ENCODE results near the gene AFF1.

DNA sequence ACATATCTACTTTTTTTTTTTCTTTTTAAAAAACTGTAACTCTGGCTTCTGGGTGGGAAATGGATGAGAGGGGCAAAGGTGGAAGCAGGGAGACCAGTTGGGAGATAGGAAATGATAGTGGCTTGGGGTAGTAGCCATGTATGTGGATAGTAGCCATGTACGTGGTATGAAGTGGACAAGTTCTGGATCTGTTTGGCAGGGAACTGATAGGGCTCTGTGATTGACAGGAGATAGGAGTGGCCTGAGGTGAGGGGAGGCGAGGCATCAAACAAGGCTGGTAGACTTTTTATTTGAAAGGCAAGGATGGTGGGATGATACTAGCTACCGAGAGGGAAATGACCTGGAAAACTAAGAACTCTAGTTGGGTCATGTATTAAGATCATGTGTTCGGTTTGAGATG lies 117.8 kb downstream of the AFF1 start:
- no peak for TF ChIP-seq EZH2 (IDR thresholded peaks at IDR 0.05; ENCODE audit: low read length)
- TF ChIP-seq, protein P1, sequence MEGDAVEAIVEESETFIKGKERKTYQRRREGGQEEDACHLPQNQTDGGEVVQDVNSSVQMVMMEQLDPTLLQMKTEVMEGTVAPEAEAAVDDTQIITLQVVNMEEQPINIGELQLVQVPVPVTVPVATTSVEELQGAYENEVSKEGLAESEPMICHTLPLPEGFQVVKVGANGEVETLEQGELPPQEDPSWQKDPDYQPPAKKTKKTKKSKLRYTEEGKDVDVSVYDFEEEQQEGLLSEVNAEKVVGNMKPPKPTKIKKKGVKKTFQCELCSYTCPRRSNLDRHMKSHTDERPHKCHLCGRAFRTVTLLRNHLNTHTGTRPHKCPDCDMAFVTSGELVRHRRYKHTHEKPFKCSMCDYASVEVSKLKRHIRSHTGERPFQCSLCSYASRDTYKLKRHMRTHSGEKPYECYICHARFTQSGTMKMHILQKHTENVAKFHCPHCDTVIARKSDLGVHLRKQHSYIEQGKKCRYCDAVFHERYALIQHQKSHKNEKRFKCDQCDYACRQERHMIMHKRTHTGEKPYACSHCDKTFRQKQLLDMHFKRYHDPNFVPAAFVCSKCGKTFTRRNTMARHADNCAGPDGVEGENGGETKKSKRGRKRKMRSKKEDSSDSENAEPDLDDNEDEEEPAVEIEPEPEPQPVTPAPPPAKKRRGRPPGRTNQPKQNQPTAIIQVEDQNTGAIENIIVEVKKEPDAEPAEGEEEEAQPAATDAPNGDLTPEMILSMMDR (optimal IDR thresholded peaks at IDR 0.05 in 1 of 3, IDR thresholded peaks at IDR 0.05 in 1 of 3, conservative IDR thresholded peaks at IDR 0.05 in 1 of 3; ENCODE audit: extremely low read depth in 1 of 3, insufficient read depth in 2 of 3, low read length in 3 of 3) = no peak

All from keratinocyte (primary cell).